Posterior cingulate gyrus (tissue), 11 donors: ENCODE measurements around the gene TEX50.
"Not testable (repeated sequence)": the region's sequence is repeated elsewhere in the genome, so short reads cannot be mapped to it uniquely, and the experiment has no call there.

Source experiments
- DNase-seq, 10 donors: peaks; one replicate each; pipeline versions ENCODE4 v3.0.0 to v3.0.0-alpha.2; 2020 to 2021; ENCODE audit warnings: mixed read lengths in 3 of 10
- intact Hi-C: fragments of 100-400 bp; cut with DNase I; formaldehyde crosslinking; loops from one replicate; pipeline ENCODE4 v1.15.1; 2023

The TEX50 gene

GRCh38 chr1:173635116-173635515 lies at the start of gene TEX50:
TSS of gene TEX50 (plus strand) at chr1:173635338. CDS start at chr1:173635522, 184 bp downstream.
- intact Hi-C loops = no loop called here
- no peak for DNase-seq

DNA sequence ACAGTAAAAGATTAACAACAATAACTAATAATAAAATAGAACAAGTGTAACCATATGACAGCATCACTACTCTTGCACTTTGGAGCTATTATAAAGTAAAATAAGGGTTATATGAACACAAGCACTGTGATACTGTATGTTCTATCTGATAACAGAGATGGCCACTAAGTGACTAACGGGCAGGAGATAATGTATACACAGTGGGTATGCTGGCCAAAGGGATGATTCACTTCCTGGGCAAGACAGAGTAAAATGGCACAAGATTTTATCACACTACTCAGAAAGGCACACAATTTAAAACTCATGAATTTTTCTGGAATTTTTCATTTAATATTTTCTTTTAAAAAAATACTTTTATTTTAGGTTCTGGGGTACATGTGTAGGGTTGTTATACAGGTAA lies 44.6 kb upstream of the TEX50 start:
- no peak for DNase-seq
- intact Hi-C loops = no loop called here

- intact Hi-C loops, DNase-seq: not testable (repeated sequence)
Measured at GRCh38 chr1:173591138-173591537, 44.0 kb upstream of the TEX50 start.

- DNase-seq = no peak
- intact Hi-C loops = no loop called here
Measured at GRCh38 chr1:173596097-173596825, 38.9 kb upstream of the TEX50 start.

DNA sequence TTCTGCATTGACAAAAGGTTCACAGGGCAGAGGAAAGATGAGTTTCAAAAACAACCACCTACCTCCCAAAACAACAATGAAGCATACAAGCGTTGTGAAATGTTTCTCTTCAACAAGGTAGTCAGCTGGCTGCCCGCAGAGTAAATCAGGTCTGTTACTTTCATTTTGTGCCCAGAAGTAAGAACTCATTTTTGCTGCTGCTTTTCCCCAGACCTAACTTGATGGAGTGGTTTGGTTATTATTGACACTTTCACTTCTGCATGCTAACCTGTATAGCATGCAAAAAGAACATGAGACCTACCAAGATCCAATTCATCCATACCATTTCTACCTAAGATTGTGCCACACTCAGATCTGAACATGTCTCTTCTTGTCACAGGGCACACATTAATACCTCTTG lies 33.5 kb upstream of the TEX50 start:
- intact Hi-C loops = no loop called here
- DNase-seq = no peak

- no peak for DNase-seq
- intact Hi-C loops = no loop called here
Measured at GRCh38 chr1:173603056-173603591, 32.0 kb upstream of the TEX50 start, which contains the start of gene SLC9C2. TSS of gene SLC9C2 (minus strand) at chr1:173603072. CDS start at chr1:173601776, 1,296 bp downstream.

DNA sequence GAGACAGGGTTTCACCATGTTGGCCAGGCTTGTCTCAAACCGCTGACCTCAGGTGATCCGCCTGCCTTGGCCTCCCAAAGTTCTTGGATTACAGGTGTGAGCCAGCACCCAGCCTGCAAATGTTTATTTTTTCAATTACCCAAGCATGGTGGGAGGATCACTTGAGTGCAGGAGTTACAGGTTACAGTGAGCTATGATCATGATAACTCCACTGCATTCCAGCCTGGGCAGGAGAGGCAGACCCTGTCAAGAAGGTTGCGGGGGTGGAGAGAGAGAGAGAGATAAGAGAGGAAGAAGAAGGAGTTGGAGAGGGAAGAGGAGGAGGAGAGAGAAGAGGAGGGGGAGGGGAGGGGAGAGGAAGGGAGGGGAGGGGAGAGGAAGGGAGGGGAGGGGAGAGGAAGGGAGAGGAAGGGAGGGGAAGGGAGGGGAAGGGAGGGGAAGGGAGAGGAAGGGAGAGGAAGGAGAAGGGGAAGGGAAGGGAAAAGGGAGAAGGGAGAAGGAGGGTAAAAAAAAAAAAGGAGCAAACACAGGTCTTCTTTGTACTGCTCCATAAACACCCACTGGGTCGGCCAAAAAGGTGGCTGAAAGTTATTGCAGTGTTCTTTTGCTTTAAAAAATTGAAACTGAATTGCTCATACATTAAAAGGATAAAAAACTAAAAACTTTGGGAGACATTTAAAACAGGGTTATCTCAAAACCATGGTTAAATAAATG lies 26.5 kb upstream of the TEX50 start:
- intact Hi-C loops = no loop called here
- DNase-seq = no peak

GRCh38 chr1:173613086-173613485 lies 22.1 kb upstream of the TEX50 start:
- DNase-seq = peak in 2 of 10 donors; percentile 41 to 77
- intact Hi-C loops = not testable (repeated sequence)

DNA sequence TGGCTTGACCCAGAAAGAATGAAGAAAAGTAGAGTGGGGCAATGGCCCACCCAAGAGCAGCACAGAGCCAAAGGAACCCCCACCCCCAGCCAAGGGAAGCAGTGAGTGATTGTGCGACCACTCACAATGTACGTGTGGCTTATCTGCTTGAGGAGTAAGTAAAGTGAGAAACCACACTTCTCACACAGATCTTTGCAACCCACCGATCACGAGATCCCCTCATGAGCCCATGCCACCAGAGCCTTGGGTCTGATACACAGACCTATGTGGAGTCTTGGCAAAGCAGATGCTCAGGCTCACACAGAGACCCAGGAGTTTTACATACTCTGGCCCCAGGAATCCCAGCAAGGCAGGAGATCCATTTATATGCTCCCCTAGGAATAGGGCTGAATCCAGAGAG lies 18.3 kb upstream of the TEX50 start:
- intact Hi-C loops = no loop called here

GRCh38 chr1:173627269-173627668 lies 7.9 kb upstream of the TEX50 start:
- DNase-seq = no peak

More for the DNA sequence above, 18.3 kb upstream of the TEX50 start:
- DNase-seq = no peak

DNA sequence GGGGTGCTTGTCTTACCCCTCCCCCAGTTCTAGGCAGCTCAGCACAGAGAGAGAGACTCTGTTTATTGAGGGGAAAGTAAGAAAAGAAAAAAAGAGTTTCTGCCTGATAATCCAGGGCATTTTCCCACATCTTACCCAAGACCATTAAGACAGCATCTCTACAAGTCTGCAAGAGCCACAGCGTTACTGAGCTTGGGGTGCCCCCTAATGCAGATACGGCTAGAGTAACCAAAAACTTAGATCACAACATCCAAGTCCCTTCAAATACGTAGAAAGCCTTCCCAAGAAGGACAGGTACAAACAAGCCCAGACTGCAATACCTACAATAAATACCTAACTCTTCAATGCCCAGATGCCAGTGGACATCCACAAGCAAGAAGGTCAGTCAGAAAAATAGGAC lies 6.2 kb upstream of the TEX50 start:
- intact Hi-C loops = no loop called here
- DNase-seq = no peak

More at GRCh38 chr1:173627269-173627668, 7.9 kb upstream of the TEX50 start:
- intact Hi-C loops = no loop called here

GRCh38 chr1:173637236-173638042 lies 2.3 kb downstream of the TEX50 start:
- DNase-seq = peak in 1 of 10 donors; percentile 42
- intact Hi-C loops = not testable (repeated sequence)

DNA sequence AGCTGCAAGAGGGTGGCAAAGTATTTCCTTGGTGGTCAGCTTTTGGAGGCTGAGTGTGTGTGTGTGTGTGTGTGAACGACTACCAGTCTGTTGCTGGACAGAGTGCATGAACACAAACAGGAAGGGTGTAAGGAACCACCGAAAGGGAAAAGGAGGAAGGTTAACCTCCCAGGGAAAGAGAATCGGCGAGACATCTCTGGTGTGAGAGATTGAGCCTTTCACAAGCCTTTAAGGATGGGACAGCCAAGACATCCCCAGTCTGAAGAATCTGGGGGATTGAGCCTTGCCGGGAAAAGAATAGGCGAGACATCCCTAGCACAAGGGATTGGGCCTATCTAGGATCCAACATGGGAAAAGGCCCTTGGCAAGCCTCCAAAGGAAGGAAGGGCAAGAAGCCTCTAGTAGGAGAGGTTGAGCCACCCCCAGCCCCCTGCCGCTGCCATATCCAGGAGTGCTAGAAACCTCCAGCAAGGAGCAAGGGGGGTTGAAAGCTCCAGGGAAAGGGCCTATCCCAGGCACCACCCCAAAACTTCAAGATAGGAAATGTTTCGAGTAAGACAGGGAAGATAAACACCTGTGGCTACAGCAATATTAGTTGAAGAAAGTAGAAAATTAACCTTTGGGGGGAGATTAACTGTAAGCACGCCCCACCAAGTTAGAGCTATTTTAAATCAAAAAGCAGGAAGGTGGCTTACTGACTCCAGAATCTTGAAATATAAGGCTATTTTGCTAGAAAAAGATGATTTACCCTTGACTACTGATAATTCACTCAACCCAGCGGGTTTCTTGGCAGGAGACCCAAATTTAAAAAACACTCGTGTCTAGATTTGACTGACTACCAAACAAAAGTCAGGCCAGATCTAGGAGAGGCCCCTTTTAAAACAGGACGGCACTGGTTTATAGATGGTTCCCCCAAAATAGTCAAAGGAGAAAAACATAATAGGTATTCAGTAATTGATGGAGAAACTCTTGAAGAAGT lies 3.2 kb downstream of the TEX50 start:
- intact Hi-C loops = no loop called here
- no peak for DNase-seq

DNA sequence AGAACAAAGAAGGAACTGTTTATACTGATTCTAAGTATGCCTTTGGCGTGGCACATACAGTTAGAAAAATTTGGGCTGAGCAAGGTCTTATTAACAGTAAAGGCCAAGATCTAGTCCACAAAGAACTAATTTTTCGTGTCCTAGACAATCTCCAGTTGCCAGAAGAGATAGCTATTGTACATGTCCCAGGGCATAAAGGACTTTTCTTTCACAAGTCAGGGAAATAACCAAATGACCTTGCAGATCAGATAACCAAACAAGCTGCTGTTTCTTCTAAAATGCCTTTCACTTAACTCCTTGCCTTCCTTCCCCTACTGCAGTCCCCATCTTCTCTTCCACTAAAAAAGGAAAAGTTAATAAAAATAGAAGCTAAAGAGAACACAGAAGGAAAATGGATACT lies 4.0 kb downstream of the TEX50 start:
- intact Hi-C loops = no loop called here
- no peak for DNase-seq

- DNase-seq, intact Hi-C loops: not testable (repeated sequence)
Measured at GRCh38 chr1:173642450-173643139, 7.5 kb downstream of the TEX50 start.

- intact Hi-C loops = no loop called here
- DNase-seq = no peak
Measured at GRCh38 chr1:173646656-173647055, 11.5 kb downstream of the TEX50 start.

DNA sequence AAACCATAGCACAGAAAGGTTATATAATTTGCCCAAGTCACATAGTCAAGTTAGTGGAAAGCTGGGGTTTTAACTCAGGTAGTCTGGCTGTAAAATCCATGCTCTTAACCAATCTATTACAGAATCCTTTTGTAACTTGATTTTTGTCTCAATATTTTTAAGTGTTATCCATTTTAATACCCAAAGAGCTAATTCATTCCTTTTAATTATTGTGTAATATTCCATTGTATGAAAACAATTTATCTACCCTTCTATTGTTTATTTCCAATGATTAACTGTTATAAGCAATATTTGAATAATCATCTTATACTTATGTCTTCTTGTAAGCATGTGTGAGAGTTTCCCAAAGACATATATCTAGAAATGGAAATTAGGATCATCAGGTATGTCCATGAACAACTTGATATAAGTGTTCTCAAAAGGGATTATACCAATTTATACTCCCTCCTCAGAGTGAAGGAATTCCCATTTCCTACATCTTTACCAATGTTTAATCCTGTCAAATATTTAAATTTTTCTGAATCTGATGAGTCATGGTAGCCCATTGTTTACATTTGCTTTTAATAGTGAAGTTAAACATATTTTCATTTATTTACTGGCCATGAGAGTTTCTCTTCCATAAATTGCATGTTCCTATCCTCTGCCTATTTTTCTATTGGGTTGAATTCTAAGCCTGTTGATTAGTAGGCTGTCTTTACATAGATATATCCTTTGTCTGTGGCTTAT lies 13.9 kb downstream of the TEX50 start:
- DNase-seq = no peak
- intact Hi-C loops = no loop called here

DNA sequence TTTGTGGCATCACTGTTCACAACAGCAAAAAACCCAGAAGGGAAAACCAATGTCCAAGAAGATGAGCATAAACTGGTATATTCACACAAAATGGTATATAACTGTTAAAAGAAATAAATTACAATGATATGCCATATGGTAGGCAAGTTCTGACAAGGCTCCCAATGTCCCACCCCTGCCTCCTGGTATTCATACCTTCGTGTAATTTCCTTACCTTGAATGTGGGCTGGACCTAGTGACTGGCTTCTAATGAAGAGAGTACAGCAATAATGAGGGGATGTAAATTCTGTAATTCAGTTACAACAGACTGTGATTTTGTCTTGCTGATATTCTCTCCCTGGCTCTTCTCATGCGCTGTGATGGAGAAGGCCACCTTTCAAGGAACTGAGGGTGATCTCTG lies 25.2 kb downstream of the TEX50 start:
- DNase-seq = no peak
- intact Hi-C loops = no loop called here
